ENCODE measurements around the gene KATNBL1.
A peak's percentile ranks its signal among the peaks of the same experiment; 100 is the strongest.

The KATNBL1 gene, protein sequence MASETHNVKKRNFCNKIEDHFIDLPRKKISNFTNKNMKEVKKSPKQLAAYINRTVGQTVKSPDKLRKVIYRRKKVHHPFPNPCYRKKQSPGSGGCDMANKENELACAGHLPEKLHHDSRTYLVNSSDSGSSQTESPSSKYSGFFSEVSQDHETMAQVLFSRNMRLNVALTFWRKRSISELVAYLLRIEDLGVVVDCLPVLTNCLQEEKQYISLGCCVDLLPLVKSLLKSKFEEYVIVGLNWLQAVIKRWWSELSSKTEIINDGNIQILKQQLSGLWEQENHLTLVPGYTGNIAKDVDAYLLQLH

DNA sequence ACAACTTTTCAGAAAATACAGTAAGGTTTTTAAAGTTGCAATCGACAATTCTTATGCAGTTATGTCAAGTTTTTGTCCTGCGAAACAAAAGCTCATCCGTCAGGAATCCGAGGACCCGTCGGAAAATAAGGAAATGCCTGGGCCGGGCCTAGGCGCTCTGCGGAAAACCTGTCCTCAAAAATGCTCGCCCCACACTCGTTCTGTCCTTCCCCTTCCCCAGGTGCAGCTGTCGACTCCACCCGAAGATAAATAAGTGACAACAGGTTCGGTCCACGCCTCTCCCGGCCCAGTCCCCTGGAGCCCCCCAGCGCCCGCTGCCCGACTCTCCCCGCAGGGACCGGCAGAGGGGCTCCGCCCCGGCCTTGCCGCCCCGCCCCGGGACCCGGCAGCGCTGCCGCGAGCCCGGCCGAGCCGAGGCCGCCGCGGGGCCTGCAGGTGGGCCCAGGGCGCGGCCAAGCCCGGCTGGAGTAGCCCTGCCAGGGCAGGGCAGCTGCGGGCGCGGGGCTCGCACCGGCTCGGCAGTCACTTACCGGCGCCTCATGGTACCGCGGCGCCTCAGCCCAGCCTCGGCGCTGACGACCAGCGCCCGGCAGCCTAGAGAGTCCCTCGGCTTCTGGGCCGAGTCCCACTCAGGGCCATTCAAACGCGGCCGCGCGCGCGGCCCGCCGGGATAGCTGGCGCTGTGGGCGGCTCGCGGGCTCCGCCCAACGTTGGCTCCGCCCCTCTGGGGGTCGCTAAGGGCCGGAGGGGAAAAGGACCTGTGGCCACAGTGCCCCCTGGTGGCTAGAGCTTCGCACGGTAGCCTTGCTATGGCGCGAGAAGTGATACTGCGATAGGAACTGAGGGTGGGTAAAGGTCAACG lies at the start of gene KATNBL1:
Gene KATNBL1, minus strand, starts transcription at position 676 of the 862 bp plus-strand sequence. CDS start 46,420 bp downstream, outside the sequence.
- H3K4me1 Mint-ChIP-seq (ENCODE audit: low read depth): peaks cover 32% of the 10 kb centered on the region
- no peaks in the 10 kb centered on the region for H3K27me3 Mint-ChIP-seq
- H3K4me3 Mint-ChIP-seq: peak within 1 kb of the TSS; percentile 92
- H3K9me3 Mint-ChIP-seq: no peaks in the 10 kb centered on the region
- H3K36me3 Mint-ChIP-seq (ENCODE audit: low read depth): peaks cover 20% of the 10 kb centered on the region
- DNase-seq: peak; percentile 99
- H3K27ac Mint-ChIP-seq: peak within 1 kb of the TSS; percentile 93

DNA sequence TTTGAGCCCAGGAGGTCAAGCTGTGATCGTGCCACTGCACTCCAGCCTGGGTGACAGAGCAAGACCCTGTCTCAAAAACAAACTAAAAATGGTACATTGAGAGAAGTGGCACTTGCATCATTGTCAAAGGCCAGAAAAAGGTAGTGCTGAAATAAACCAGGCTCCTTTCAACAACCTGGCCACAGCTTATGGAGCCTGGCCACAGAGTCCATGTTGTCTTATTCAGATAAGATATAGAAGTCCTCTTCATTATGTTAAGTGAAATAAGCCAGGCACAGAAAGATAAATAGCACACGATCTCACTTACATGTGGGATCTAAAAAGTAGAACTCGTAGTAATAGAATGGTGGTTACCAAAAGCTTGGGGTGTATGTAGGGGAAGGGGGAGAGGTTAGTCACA lies 49.7 kb upstream of the KATNBL1 start:
- Mint-ChIP-seq H3K9me3 (no peaks in the 10 kb centered on the region), H3K27ac (peak overlapping the region; percentile 46), H3K4me1 (ENCODE audit: low read depth) (peaks cover 3% of the 10 kb centered on the region), H3K4me3 (no peak overlapping the region), H3K27me3 (no peaks in the 10 kb centered on the region), H3K36me3 (ENCODE audit: low read depth) (peaks cover 50% of the 10 kb centered on the region)
- no peak for DNase-seq

DNA sequence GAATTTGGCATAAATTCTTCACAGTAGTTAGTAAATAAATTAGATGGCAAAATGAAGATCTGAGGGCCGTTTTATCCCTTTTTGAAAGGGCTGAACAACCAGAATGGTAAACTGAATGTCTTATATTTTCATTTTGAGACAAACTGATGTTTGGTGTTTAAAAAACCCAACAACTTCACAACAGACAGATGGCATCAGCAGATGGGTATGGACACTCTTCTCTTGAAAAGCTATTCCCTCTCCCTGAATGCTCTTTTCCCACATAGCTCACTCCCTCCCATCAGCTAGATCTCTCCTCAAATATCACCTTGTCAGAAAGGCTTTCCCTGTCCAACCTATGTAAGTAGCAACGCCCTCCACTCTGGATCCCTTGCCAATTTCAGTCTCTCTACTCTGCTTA lies 48.3 kb upstream of the KATNBL1 start:
- Mint-ChIP-seq H3K4me3 (no peak overlapping the region), H3K4me1 (ENCODE audit: low read depth) (peaks cover 1% of the 10 kb centered on the region), H3K27ac (peak overlapping the region; percentile 1), H3K9me3 (no peaks in the 10 kb centered on the region), H3K36me3 (ENCODE audit: low read depth) (peaks cover 64% of the 10 kb centered on the region), H3K27me3 (no peaks in the 10 kb centered on the region)
- DNase-seq: no peak

DNA sequence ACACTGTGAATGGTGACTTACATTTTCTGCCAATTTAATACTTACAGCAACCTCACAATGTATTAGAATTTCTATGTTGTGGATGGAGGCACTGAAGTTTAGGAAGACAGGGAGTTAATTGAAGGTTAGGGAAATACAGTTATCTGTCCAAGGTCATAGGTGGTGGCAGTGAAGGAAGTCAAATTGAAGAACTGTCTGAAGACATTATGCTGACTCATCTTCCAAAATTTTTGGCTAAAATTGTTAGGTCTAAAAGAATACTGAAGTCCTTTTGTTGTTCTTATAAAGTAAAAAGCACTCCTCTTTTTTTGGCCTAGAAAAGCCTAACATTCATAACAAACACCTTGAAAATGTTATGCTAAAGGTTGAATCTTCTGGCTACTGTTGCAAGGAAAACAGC lies 42.6 kb upstream of the KATNBL1 start:
- DNase-seq: no peak
- Mint-ChIP-seq H3K4me1 (ENCODE audit: low read depth) (peaks cover 11% of the 10 kb centered on the region), H3K27me3 (no peaks in the 10 kb centered on the region), H3K27ac (peak overlapping the region; percentile 60), H3K4me3 (no peak overlapping the region), H3K9me3 (no peaks in the 10 kb centered on the region), H3K36me3 (ENCODE audit: low read depth) (peaks cover 88% of the 10 kb centered on the region)

DNA sequence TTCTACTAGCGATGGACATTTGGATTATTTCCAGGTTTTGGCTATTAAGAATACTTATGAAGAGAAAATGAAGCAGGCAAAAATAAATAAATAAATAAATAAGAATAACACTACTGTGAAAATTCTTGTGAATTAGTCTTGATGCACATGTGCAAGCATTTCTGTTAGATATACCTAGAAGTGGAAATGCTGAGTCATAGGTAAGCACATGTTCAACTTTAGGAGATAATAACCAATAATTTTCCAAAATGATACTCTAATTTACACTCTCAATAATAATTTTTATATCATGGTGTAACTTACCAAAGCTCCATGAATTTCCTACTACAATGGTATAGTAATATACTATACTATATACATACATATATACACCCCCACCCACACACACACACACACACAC lies 38.3 kb upstream of the KATNBL1 start:
- Mint-ChIP-seq H3K27me3 (no peaks in the 10 kb centered on the region), H3K9me3 (no peaks in the 10 kb centered on the region), H3K27ac (peak overlapping the region; percentile 89), H3K36me3 (ENCODE audit: low read depth) (peaks cover 82% of the 10 kb centered on the region), H3K4me1 (ENCODE audit: low read depth) (peaks cover 28% of the 10 kb centered on the region), H3K4me3 (no peak overlapping the region)
- DNase-seq: no peak

DNA sequence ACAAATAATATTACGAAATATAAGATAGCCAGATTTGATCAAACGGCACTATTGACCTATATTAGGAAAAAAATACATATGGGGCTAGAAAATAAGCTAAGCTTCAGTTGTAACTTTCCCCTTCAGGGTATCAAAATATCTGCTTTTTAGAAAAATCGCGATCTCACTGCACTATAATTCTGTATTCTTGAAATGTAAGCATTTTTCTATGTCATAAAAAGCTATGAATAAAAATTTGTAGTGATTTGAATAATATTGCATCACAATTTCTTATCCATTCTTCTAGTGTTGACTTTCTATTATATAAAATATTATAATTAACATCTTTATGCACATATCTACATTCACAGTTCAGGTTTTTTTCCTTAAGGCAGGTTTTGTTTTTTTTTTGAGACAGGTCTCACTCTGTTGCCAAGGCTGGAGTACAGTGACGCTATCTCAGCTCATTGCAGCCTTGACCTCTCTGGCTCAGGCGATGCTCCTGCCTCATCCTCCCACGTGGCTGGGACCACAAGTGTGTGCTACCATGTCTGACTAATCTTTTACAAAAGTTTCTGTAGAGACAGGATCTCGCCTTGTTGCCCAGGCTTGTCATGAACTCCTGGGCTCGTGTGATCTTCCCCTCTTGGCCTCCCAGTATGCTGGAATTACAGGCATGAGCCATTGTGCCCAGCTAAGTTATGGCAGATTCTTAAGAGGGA lies 36.5 kb upstream of the KATNBL1 start:
- DNase-seq: no peak
- Mint-ChIP-seq H3K36me3 (ENCODE audit: low read depth) (peaks cover 77% of the 10 kb centered on the region), H3K4me1 (ENCODE audit: low read depth) (peaks cover 37% of the 10 kb centered on the region), H3K4me3 (no peak overlapping the region), H3K27me3 (no peaks in the 10 kb centered on the region), H3K27ac (peak overlapping the region; percentile 84), H3K9me3 (no peaks in the 10 kb centered on the region)

DNA sequence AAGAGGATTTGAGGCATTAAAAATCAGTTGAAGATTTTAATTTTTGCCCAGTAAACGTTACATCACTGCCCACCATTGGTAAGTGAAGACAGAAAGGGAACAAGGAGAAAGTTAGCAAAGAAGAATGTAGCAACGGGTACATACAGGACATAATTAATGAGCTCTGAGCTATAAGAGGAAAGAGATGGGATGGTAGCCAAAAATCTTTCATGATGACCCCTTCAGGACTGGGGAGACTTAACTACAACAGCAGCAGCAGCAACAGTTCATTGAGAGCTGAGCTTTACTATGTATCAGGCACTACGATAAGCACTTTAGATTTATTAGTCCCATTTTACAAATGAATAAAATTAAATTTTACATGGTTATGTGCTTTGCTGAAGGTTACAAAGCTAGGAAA lies 33.3 kb upstream of the KATNBL1 start:
- H3K4me3 Mint-ChIP-seq: no peak overlapping the region
- H3K9me3 Mint-ChIP-seq: no peaks in the 10 kb centered on the region
- no peaks in the 10 kb centered on the region for H3K27me3 Mint-ChIP-seq
- H3K27ac Mint-ChIP-seq: peak overlapping the region; percentile 69
- DNase-seq: no peak
- H3K4me1 Mint-ChIP-seq (ENCODE audit: low read depth): peaks cover 62% of the 10 kb centered on the region
- peaks cover 73% of the 10 kb centered on the region for H3K36me3 Mint-ChIP-seq (ENCODE audit: low read depth)

DNA sequence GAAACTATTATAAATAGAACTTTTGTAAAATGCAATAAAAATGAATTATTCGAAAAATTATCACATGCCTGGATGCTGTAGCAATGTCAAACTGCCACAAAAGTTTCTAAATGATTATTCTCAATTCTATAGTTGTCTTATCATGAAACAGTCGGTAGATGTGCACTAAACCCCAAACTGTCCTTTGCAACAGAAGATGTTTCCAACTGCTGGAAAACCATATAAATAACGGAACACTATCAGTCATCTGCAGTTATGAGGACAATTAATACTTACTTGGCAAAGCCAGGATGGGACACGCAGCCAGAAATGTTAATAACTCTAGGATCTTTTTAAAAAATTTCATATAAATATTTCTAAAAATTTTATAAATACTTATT lies 32.4 kb upstream of the KATNBL1 start:
- Mint-ChIP-seq H3K9me3 (no peaks in the 10 kb centered on the region), H3K4me3 (no peak overlapping the region), H3K27ac (peak overlapping the region; percentile 55), H3K36me3 (ENCODE audit: low read depth) (peaks cover 78% of the 10 kb centered on the region), H3K4me1 (ENCODE audit: low read depth) (peaks cover 57% of the 10 kb centered on the region), H3K27me3 (no peaks in the 10 kb centered on the region)
- no peak for DNase-seq

DNA sequence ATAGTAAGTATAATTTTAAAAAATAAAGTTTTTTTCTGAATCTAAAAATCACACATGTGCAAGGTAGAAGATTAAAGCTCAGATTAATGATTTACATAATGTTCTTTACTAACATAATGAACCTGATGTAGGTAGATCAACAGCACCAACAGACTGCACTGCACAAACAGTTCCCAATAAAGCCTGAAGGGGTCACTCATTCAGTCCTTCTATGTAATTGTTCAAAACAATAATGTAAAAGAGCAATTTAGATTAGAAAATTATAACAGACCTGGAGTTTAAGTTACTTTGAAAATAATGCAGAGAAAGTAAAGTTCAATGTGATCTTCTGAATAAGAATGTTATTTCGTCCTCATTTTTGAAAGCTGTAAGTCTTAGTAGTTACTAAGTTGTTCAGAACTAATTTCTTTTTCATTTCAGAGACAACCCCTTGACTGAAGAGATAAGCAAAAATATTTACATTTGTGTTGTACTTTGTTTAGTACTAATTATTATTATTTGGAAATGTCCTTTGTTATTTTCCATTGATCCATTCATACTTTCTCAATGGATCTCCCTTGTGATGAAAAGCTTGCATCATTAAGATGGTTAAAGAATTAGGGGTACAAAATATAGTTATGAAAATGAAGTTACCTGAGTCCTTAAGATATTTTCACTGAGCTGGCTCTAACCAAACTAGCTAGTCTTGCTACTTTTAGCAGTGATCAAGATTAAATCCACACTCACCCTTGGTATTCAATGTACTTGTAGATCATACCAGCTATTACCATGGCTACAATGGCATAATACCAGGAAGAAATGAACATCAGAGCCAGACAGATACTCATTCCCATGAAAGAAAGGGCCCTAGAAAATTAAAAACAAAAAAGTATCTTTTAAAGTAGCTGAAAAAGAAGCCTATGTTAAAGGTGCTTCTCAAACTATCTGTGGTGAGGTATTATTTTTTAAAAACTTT lies 31.8 kb upstream of the KATNBL1 start:
- Mint-ChIP-seq H3K4me3 (no peak overlapping the region), H3K27ac (peak overlapping the region; percentile 55), H3K9me3 (no peaks in the 10 kb centered on the region), H3K36me3 (ENCODE audit: low read depth) (peaks cover 80% of the 10 kb centered on the region), H3K4me1 (ENCODE audit: low read depth) (peaks cover 53% of the 10 kb centered on the region), H3K27me3 (no peaks in the 10 kb centered on the region)
- no peak for DNase-seq

DNA sequence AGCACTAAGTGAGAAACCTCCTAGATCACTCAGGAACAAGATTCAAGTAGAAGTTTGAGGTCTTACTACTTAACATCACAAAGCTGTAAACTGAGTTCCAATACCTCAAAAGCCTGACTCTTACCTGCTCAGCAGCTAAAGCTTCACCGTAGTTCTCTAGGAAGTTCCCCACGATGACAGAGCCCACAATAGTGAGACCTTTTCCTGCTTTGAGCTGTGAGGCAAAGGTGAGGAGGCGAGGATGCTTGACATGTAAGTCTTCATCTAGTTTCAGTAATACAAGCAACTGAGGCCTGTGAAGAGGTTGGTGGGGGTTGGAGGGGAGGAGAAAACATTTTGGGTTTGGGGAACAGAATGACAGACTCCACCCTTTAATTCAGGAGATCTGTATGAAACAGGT lies 30.6 kb upstream of the KATNBL1 start:
- peaks cover 86% of the 10 kb centered on the region for H3K36me3 Mint-ChIP-seq (ENCODE audit: low read depth)

DNA sequence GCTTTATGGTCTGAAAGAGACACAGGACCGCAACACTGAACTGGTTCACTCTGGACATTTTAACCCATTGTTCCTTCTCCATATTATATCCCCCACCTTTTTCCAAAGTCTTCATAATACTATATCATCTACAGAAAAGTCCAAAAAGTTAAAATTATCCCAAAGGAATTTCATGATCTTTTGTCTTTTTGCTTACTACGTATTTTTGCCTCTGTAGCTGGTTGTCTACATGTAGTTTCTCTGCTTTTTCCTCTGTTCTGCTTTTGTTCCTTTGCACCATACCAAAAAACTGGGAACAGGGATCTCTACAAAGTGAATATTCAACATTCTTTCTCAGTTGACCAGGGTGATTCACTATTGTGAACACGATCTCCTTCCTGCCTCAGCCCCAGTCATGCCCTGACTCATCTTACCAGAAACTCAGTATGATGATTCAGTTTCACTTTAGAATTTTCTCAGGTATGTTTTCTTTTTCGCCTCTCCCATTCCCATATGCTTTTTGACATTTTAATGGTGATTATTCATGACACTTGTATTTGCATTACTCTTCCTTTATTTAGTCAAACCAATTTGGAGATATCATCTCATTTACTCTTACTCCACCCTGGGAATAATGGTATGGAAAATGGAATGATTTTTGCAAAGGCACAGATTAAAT lies 29.4 kb upstream of the KATNBL1 start:
- Mint-ChIP-seq H3K36me3 (ENCODE audit: low read depth) (peaks cover 82% of the 10 kb centered on the region), H3K9me3 (no peaks in the 10 kb centered on the region), H3K4me1 (ENCODE audit: low read depth) (peaks cover 43% of the 10 kb centered on the region), H3K4me3 (peak overlapping the region; percentile 45), H3K27me3 (no peaks in the 10 kb centered on the region), H3K27ac (peak overlapping the region; percentile 94)
- DNase-seq: no peak

More for the DNA sequence above, 30.6 kb upstream of the KATNBL1 start:
- Mint-ChIP-seq H3K9me3 (no peaks in the 10 kb centered on the region), H3K27me3 (no peaks in the 10 kb centered on the region), H3K4me3 (peak overlapping the region; percentile 27), H3K4me1 (ENCODE audit: low read depth) (peaks cover 48% of the 10 kb centered on the region), H3K27ac (peak overlapping the region; percentile 94)
- no peak for DNase-seq

DNA sequence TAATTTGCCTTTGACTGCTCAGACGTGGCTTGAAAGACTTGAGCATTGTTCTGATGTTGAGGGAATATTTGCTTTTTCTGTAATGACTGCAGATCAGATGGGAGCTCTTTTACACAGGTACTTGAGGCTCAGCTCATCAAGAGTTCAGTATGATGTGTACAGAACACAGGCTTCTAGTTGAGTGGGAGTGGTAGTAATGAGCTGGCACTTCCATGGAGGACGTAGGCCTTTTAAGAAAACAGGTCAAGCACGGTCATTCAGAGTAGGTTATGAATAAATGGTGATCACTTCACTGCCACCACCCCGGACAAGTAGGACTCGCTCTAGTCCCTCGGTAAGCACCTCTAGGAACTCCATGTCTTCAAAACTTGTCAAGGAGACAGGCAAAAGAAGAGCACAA lies 23.7 kb upstream of the KATNBL1 start:
- DNase-seq: no peak
- H3K36me3 Mint-ChIP-seq (ENCODE audit: low read depth): peaks cover 85% of the 10 kb centered on the region
- peaks cover 13% of the 10 kb centered on the region for H3K4me1 Mint-ChIP-seq (ENCODE audit: low read depth)
- H3K27ac Mint-ChIP-seq: peak overlapping the region; percentile 86
- no peaks in the 10 kb centered on the region for H3K27me3 Mint-ChIP-seq
- H3K9me3 Mint-ChIP-seq: no peaks in the 10 kb centered on the region
- no peak overlapping the region for H3K4me3 Mint-ChIP-seq

DNA sequence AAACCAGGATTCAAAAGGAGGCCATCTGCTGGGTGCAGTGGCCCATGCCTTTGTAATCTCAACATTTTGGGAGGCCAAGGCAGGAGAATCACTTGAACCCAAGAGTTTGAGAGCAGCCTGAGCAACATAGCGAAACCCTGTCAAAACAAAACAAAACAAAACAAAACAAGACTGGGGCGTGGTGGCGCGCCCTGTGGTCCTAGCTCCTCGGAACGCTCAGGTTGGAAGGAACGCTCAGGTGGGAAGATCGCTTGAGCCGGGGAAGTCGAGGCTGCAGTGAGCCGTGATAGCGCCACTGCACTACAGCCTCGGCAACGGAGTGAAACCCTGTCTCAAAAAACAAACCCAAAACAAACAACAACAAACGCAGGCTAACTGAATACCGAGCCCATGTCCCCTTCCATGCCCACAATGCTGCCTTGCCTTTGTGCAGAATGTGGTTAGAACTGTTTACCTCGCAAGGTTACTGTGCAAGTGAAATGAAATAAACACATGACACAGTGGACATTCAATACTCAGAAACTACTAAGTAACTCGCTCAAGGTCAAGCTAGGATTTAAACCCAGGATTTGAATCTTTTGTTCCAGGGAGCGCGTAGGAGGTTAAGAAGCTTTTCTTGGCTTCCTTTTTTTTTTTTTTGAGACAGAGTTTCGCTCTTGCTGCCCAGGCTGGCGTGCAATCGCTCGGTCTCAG lies 14.2 kb upstream of the KATNBL1 start:
- no peaks in the 10 kb centered on the region for H3K27me3 Mint-ChIP-seq
- peaks cover 34% of the 10 kb centered on the region for H3K4me1 Mint-ChIP-seq (ENCODE audit: low read depth)
- H3K36me3 Mint-ChIP-seq (ENCODE audit: low read depth): peaks cover 34% of the 10 kb centered on the region

More for the DNA sequence above, 14.2 kb upstream of the KATNBL1 start:
- no peak for DNase-seq
- H3K4me3 Mint-ChIP-seq: peak overlapping the region; percentile 99
- no peaks in the 10 kb centered on the region for H3K9me3 Mint-ChIP-seq
- peak overlapping the region; percentile 99 for H3K27ac Mint-ChIP-seq
